Ovary (tissue), 3 donors: ENCODE data around the gene DHCR24.

Experiments
- CTCF ChIP-seq, 3 donors: fragments of 450-650 bp in 2 of 3; fragments of 200-600 bp in 1 of 3; IDR thresholded peaks; one replicate each; pipeline versions ENCODE4 v1.5.1 to v1.8.0; 2016 to 2022; ENCODE audit warnings: antibody characterized with exemption in 3 of 3, mild to moderate bottlenecking in 1 of 3
- EP300 ChIP-seq: sonication (generic); formaldehyde crosslinking; IDR thresholded peaks from one replicate; pipeline ENCODE4 v1.6.1; 2017; ENCODE audit warnings: antibody characterized with exemption
- POLR2A ChIP-seq: fragments of 450-650 bp; IDR thresholded peaks from one replicate; pipeline ENCODE4 v1.6.1; 2017; ENCODE audit warnings: antibody characterized with exemption, mild to moderate bottlenecking, moderate library complexity
- donor health status: DM: no; HTN: no; CAD: no.

- no peak for TF ChIP-seq CTCF (IDR thresholded peaks at IDR 0.05)
- no peak for TF ChIP-seq POLR2A
- no peak for TF ChIP-seq EP300
These were observed 52.9 kb downstream of the DHCR24 start for GRCh38 chr1:54834007-54834541.
